NCI-H2196 treated with DMSO at 0.1 percent for 48 hours (cell line): ENCODE measurements around the gene CCDC85C.

Source experiments
- DNase-seq: peaks from one replicate; lab custom pipeline; 2025; ENCODE audit not compliant: unreplicated experiment; lab: John Stamatoyannopoulos, UW

The CCDC85C gene

DNA sequence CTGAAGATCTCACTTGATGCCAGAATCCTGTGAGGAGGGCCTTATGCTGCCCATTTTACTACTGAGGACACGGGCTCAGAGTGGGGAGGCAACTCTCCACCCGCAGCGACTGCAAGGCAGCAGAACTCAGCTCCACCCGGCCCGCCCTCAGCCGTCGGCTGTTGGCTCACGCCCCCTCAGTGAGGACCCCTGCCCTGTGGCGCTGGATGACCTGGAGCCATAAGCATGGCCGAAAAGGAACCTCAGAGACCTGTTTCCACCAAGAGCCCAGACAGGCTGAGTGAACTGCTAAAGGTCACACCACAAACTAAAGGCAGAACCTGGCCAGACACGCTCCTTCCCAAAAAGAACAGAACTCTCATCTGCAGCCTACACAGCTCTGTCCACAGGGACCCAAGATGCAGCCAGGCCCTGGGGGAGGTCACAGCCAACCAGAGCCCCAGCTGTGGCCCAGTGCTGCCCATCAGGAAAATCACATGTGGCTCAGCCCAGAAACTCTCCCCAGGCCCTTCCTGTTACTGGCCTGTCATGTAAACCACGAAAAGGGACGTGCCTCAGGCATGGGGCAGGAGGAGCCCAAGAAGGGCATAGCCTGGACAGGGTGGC lies 90.0 kb downstream of the CCDC85C start:
- DNase-seq: no peak

DNA sequence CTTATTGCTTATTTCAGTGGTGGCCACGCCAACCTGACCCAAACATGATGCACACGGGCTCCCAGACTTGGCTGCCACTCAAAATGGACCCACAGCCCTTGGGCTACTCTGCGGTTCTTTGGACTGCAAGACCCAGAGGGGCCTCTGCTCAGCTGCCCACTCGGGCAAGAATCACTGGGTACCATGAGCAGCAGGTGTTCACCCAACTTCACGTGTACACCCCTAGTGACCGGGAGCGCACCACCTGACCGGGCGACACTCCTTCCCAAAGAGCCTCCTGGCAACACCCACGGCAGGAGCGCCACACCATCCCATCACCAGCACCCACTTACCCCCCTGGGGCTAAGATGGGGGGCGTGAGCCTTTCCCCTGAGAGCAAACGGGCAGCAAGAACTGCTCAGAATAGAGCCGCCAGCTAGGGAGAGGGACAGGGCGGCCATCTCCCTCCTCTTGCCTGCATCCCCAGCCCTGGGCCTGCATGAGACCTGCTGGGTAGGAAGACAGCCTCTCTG lies 90.8 kb downstream of the CCDC85C start:
- DNase-seq: no peak

DNA sequence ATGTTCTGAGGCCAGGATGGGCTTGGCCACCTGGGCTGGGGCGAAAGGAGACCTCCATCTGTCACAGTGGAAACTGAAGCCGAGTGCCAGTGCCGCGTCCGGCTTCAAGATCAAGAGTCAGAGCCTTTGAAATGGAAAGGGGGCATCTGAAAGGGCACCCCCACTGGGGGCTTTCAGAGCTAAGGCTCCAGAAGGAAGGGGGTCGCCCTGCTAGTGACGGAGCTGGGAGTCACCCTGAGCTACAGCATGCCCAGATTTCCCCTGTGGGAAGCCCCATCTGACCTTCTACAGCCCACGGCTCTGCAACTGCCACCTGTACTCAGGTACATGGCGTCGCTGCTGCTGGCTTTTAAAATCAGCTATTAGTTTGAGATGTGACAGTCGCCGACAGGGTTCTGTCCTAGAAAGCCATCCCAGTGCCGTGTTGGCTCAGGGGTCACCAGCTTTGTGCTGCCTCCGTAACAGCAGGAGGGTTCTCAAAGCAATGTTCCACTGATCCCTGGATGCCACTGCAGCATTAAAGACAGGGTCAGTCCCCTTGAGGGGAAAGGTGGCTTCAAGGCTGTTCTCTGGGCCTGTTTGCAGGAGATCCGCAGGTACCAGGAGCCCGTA lies 91.3 kb downstream of the CCDC85C start:
- DNase-seq: no peak

DNA sequence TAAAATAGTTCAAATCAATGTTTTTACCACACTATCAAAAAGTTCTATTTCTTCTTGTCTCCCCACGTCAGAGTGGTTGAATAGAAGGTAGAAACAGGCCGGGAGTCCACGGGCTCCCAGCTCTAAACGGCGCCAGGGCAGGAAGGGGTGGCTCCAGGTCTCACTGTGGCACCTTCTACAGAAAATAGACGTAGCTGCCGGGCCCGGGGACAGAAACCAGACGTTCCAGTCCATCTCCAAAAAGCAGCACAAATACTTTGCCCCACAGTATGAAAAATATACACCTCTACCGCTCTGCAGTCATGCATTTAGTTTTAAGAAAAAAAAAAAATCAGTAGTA lies 91.9 kb downstream of the CCDC85C start:
- no peak for DNase-seq

DNA sequence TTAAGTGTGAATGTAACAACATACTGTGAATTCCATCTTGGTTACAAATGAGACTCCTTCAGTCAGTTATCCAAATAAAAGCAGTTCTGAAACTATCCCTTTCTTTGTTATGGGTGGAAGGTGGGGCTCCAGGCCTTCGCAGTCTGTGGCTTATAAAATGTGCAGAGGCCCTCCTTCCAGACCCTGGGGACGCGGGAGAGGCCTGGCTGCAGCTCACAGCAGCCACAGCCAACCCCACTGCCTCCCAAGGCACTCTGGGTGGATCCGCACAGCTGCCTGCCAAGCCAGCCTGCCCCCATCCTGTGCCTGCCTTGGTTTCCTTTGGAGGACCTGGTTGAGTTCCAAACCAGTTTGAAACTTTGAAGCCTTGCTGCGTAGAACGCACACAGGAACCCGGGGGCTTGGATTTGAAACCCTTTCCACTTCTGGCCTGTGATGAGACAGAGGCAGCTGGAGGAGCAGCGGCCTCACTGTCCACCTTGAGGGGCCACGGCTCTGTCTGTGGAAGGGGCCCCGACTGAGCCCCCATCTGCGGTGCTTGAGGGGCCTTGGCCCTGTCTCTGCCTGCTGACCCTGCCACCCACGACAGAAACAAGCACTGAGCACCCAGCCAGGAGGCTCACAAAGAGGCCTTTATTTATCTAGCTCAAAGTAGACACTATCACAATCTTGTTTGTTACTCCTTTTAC lies 92.4 kb downstream of the CCDC85C start:
- DNase-seq: no peak

DNA sequence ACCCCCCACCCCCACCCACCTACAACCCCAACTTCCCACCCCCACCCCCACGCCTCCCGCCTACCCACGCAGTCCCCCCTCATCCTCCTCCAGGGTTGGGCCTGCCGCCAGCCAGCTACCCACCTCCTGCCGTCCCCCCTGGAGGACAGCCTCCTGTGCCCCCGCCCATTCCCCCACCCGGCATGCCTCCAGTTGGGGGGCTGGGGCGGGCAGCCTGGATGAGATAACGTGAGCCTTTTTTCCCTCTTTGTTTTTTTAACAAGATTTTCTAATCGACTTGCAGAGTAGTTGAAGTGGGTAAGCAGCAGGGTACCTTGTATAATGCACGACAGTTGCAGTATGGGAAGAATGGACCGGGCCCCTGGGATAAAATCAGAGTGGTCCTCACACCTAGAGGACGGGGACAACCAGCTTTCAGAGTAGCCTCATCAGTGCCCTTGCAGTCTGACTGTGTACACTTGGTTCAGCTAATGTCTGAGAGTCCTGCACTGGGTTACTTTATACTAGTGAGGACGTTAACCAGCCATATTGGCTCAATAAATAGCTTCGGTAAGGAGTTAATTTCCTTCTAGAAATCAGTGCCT lies 93.4 kb downstream of the CCDC85C start:
- no peak for DNase-seq

DNA sequence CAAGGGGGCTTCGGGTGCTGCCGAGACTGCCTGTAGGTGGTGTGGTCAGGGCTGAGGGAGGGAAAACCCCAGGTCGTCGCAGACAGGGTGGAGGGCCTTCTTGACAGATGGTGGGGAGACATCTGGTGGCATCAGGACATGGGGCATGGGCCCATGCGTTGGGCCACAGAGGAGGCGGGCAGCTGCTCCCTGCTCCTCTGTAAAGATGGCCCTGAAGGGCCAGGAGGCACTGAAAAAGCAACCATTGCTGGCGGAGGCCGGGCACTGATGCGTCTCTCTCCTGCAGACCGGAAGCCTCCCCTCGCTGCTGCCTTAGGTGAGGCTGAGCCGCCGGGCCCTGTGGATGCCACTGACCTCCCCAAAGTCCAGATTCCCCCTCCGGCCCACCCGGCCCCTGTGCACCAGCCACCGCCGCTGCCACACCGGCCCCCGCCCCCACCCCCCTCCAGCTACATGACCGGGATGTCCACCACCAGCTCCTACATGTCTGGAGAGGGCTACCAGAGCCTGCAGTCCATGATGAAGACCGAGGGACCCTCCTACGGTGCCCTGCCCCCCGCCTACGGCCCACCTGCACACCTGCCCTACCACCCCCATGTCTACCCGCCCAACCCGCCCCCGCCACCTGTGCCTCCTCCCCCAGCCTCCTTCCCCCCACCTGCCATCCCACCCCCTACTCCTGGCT lies 94.0 kb downstream of the CCDC85C start:
- no peak for DNase-seq

DNA sequence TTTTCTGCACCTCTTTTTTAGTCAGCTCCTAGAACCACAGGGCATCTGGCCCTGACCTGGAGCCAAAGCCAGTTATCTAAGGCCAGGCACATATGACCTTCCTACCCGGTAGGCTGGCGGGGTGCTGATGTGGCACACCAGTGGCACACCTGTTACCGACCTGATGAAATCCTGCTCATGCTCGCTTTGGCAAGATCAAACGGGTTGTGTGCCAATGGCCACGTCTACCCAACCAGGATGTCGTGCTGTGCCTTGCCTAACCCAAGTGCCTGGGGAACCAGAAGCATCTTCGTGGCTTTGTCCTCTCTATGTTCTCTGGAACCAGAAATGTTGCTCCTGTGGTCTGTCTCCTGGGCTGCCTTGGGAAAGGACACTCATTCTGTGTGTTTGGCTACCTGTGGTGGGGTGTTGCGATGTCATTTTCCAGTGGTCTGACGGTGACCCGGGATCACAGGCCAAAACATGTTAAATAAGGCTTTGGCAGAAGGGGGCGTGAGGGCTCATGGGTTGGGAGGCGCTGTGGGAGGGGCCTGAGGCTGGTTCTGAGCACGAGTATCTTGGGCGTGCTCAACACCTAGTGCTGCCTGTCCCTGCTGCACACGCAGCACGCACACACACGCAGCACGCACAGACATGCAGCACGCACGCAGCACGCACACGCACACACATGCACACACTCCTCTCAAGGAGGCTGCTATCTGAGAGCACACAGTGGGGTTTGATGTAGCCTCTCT lies 94.9 kb downstream of the CCDC85C start:
- no peak for DNase-seq

DNA sequence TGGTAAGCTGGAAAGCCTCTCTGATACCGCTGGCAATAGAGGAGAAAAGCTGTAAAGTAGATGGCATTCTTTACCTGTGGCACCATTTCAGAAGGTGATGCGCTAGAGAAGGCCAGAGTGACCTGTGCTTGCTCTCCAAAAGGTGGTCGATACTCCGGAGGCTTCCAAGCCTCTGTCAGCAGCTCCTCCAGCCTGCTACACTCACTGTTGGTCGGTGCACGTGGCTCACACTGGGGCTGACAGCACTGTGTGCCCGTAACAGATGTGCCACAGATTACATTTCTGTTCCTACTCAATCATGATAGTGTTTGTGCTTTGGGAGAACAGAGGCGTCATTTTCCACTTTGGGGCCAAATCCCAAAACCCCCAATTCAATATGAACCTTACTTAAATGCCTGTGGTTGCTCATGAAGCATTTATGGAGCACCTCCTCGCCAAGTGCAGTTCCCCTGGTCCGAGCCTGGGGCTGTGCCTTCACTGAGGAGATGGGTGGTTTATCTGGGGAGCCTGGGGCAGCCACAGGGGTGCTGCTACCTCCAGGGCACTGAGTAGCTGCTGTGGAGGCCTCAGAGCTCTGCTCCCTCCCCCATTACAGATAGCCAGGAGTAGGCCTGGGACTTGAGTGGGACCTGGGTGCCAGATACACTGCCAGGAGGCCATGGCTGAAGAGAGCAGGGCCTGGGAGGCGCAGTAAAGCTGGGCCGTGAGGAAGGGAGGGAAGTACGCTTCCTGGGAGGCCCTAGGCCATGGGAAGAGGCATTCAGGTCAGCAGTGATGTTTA lies 96.0 kb downstream of the CCDC85C start:
- DNase-seq: no peak

DNA sequence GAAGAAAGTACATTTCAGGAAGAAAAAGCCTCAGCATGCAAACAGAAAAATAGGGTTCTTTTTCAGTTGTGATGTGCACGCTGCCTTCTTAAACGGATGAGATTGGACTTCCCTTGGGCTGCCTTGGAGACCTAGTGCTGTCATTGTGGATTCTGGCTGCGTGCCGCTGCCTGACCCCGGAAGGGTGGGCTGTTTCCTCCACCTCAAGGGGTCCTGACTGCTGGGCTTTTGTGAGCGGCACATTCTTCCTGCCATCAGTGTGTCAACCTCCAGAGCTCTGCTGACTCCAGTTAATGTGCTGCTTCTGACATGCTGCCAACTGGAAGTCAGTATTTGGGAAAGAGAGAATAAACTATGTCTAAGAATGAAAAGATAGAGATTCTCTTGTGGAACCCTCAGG lies 97.7 kb downstream of the CCDC85C start:
- DNase-seq: no peak

DNA sequence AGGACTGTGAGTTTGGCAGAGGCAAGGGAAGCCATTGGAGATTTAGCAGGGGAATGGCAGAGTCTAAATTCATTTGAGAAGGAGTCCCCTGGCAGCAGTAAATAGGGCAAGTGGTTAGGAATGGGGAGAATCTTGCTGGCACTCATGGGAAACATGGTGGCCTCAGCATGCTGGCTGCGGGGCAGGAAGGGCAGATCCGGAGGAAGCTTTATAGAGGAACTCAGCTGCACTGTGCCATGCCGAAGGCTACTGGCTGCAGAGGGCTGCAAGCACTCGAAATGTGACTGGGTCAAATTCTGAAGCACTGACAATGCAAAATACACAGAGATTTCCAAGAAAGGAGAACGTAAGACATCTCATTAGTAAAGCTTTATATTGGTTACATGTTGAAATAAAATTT lies 98.9 kb downstream of the CCDC85C start:
- no peak for DNase-seq

DNA sequence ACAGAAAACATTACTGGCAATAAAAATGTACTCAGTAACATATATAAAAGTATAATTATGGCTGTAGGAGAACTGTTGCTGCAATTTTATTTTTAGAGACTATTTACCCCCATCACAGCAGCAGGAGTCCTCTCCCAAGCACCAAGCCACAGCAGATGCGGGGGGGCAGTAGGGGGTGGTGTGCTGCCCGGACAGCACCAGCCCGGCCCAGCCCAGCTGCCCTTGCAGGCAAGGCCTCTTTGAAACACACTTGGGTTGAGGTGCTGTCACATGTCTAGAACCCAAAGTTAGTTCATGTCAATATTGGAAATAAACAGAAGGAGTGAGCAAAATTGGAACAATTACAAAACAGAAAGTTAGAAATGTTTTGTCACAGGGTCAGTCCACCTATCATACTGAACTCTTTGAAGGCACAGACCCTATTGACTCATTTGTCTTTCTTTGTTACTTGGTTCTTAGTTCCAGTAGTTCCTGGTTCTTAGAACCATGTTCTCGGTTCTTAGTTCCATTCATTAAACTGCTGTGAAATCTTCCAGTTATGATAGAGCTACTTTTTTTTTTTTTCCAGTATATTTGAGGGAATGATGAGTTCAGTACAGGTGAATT lies 100.1 kb downstream of the CCDC85C start:
- DNase-seq: no peak

DNA sequence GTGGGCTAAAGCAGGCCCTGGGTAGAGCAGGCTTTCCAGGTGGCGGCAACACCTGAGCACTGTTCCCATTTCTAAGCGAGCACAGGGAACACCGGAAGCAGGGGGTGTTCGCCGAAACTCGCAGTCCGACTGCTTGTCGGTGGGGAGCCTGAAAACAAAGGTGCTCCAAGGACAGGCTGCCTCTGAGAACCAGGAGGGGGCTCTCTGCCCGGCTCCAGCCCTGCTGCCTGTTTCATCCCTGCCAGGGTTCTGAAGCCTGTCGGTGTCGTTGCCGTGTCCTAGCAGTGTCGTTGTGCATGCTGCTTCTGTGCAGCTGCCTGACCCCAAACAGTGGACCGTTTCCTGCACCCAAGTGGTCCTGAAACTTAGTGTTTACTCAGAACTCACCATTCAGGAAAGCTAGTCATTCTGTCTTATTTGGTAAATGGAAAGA lies 101.0 kb downstream of the CCDC85C start:
- no peak for DNase-seq

DNA sequence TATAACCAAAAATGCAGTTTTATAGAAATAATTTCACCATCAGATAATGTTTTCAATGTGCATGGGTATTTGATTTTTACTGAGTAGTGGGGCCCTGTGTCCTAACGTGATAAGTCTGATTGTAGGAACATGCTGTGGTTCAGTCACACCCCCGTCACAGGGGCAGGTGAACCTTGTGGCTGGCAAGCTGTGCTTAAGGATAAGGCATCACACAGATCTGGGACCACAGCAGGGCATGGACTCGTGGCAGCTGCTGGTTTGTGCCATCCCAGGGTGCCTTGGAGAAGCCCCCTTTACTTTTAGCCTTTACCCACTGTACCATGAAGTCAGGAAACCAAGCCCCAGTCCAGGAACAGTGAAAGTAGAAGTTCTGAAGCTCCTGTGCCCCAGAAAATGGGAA lies 106.1 kb downstream of the CCDC85C start:
- no peak for DNase-seq

DNA sequence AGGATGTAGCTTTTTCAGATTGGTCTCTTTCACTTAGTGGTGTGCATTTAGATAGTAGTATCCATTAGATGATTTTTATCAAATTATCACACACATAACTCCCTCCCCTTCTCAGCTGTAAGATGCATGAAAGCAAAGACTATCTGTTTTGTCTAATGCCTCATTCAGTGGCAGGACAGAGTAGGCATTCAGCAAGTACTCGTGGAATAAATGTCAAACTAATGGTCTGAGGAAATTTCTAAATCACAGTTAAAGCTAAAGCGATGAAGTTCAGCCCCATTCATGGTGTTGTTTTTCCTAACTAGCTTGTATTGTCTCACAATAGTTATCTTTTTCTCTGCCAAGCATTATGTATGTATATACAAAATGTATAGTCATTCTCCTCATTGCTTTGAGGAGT lies 106.7 kb downstream of the CCDC85C start:
- no peak for DNase-seq

DNA sequence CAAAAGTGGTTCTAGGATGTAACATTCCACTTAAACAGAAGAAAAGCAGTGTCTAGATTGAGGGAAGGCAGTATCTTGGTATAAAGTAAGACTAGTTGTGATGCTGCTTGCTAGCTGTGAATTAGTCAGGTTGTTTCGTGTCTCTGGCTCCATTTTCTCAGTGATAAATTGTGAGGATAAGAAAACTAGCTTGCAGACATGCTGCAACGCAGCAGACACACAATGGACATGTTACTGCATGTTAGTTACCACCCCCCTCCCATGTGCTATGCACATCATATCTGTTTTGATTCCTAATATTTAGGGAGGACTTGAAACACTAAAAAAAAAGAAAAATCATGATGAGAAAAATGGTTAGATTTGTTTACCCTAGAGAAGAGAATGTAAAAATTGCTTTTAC lies 119.9 kb downstream of the CCDC85C start:
- DNase-seq: no peak

DNA sequence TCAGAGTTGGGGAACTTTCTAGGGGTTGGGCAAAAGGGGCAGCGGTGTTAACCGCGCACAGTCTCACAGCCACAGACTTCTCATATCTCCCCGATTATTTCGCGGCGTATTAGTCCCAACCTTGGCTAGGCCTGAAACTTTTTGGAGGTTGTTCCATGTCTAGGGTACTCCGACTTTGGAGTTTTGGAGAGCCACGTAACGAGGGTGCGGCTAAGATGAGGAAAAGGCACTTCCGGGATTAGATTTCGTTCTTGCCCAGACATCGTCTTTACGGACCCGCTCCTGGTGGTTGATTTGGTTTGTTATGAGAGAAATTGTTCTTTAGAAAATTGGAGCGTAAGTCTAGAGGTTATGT lies 122.3 kb downstream of the CCDC85C start:
- DNase-seq: no peak

DNA sequence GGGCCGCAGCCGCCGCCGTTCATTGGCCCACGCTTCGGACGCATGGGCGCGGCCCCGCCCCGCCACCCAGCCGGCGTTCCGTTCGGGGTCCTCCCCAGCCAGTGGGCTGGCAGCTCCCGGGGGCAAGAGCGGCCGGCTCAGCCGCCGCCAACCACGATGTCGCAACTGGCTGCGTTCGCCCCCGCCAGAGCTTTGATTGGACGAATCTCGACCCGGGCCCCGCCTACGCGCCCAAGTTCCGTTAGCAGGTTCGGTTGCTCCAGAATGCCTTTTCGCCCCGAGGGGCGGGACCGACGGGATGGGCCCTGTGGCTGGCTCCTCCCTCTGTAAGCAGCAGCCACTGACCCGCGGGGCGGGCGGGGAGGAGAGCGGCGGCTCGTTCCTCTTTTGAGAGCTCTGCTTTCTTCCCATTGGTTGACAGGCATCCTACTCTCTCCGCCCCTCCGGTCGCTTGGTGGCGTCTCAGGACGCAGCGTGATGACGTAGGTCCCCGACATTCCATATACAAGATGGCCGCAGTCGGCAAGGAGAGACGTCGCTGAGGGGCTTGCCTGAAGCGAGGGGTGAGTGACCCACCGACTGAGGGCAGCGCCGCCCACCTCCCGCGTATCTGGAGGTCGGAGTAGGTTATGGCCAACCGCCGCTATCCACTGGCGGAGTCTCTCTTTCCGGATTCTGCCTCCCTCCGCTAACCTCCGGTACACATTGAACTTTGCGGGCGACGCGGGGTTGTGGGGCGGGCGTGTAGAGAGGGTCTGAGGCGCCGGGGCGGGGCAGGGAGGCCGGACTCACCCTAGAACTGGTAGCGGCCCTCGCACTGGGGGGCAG lies 122.9 kb downstream of the CCDC85C start, which contains the start of gene CCNK:
Gene CCNK (plus strand): TSS at position 493 of the 828 bp plus-strand sequence. CDS start 11,269 bp downstream, outside the sequence.
- peak; percentile 94 for DNase-seq
